ENCODE data around the gene LGALS3BP. TPM values are rescaled to one million over a fixed set of nuclear protein-coding genes. Genes with fewer than 3 reads are reported as not detected.

The LGALS3BP gene
- total and polyA plus RNA-seq, 2 of the 4 experiments (the other 2 are of a cell fraction) = 33.7 to 273 TPM

GRCh38 chr17:79008666-79009387 is 29.1 kb upstream of the LGALS3BP start:
- Histone ChIP-seq H2BK5ac (ENCODE audit: low read depth, low read length, poor library complexity, severe bottlenecking) (peak overlapping the region; percentile 67), H3K4me3 (ENCODE audit: insufficient read depth, low read depth, low read length) (peak overlapping the region; percentile 84), H2BK15ac (ENCODE audit: low read depth, low read length) (no peak overlapping the region), H3K56ac (ENCODE audit: extremely low read depth, insufficient read depth, low read length) (peak overlapping the region; percentile 74), H3K18ac (ENCODE audit: low read depth, low read length) (peak overlapping the region; percentile 20; the same call in 1 of the 2 replicates), H4K5ac (ENCODE audit: low read depth, low read length) (peak overlapping the region; percentile 16), H3K27ac (ENCODE audit: insufficient read depth, low read length) (peak overlapping the region; percentile 89), H3K4me2 (ENCODE audit: low read depth, low read length) (peak overlapping the region; percentile 87), H2AK5ac (ENCODE audit: low read depth, low read length) (peak overlapping the region; percentile 95), H2BK20ac (ENCODE audit: low read depth, low read length) (no peak overlapping the region), H4K91ac (ENCODE audit: insufficient read depth, low read depth, low read length) (peak overlapping the region; percentile 85; the same call in 1 of the 2 replicates), H4K20me1 (ENCODE audit: insufficient read depth, low read length) (peaks cover 39% of the 10 kb centered on the region), H3K27me3 (ENCODE audit: control insufficient read depth, insufficient read depth, low read length) (no peaks in the 10 kb centered on the region), H4K8ac (ENCODE audit: low read depth in 2 of 2, low read length in 2 of 2) (peak overlapping the region; percentile 77 to 92), H3K14ac (replicated peaks; ENCODE audit: low read depth, low read length) (peak overlapping the region; percentile 94), H3K23ac (ENCODE audit: low read depth, low read length) (peak overlapping the region; percentile 82), H3K36me3 (ENCODE audit: control insufficient read depth, insufficient read depth, low read length) (peaks cover 10% of the 10 kb centered on the region), H3K9me1 (ENCODE audit: insufficient read depth, low read length) (peaks cover 21% of the 10 kb centered on the region), H3K4me1 (ENCODE audit: control insufficient read depth, insufficient read depth, low read length) (peaks cover 16% of the 10 kb centered on the region), H2AK9ac (replicated peaks; ENCODE audit: low read depth, low read length, poor library complexity) (peak overlapping the region; percentile 99), H3K9me3 (ENCODE audit: control insufficient read depth, insufficient read depth, low read length) (no peaks in the 10 kb centered on the region), H2AFZ (replicated peaks; ENCODE audit: low read length, poor library complexity) (peak overlapping the region; percentile 96), H3K79me1 (ENCODE audit: low read depth in 1 of 2, low read length in 2 of 2) (peaks cover 15 to 51% of the 10 kb centered on the region in 2 experiments; a peak in 3 of 4 replicates), H3K9ac (ENCODE audit: low read depth, low read length) (peak overlapping the region; percentile 93), H2BK120ac (ENCODE audit: low read depth, low read length) (0 out of 2 replicates have a peak overlapping the region, but pooled peaks have one; percentile 37), H3K4ac (ENCODE audit: low read depth, low read length) (peak overlapping the region; percentile 96)
- ChIA-PET POLR2A (ENCODE audit: unreplicated experiment) (interaction anchor here (0.6 kb wide), 2 partner anchors 21 to 829 kb away, joined by 3 to 9 read pairs; no protein-coding TSS in a partner anchor), CTCF (interaction anchor here (0.6 to 0.9 kb wide), 4 partner anchors 27 to 1706 kb away, joined by 3 to 6 read pairs (median 5); no protein-coding TSS in a partner anchor)
- BruUV-seq (replicated peaks) = no TSS peak
- intact Hi-C loops (cut with micrococcal nuclease) = no loop called here
- DNase-seq (no peak), ATAC-seq (ENCODE audit: low read depth) (peak; percentile 1; the same call in 1 of the 2 replicates)
- dilution Hi-C loops (cut with HindIII; ENCODE audit: low sequenced_read_pairs, unreplicated experiment) = no loop called here
- in situ Hi-C loops (cut with MboI; ENCODE audit: low sequenced_read_pairs) = no loop called here
- whole genome bisulfite sequencing, 2 experiments (ENCODE audit: extremely low coverage in 2 of 2, insufficient read length in 1 of 2) = 67% methylated on average over 3 of the region's 7 CpGs; no CpG with 5 or more reads in 1 of the 2 experiments
- TF ChIP-seq FOS (IDR thresholded peaks at IDR 0.05; ENCODE audit: low read depth, low read length) = no peak
- TF ChIP-seq CHD1 (IDR thresholded peaks at IDR 0.05; ENCODE audit: low read depth, low read length) = no peak
- TF ChIP-seq CTCF (conservative IDR thresholded peaks at IDR 0.05; ENCODE audit: low read depth, low read length) = no peak
- TF ChIP-seq NFE2L2 (IDR thresholded peaks at IDR 0.05; ENCODE audit: low read depth, low read length) = no peak
- no peak for TF ChIP-seq POLR2A (IDR thresholded peaks at IDR 0.05; ENCODE audit: low read depth, low read length)
- no peak for TF ChIP-seq BHLHE40 (IDR thresholded peaks at IDR 0.05; ENCODE audit: low read depth, low read length)
- TF ChIP-seq, protein P1, sequence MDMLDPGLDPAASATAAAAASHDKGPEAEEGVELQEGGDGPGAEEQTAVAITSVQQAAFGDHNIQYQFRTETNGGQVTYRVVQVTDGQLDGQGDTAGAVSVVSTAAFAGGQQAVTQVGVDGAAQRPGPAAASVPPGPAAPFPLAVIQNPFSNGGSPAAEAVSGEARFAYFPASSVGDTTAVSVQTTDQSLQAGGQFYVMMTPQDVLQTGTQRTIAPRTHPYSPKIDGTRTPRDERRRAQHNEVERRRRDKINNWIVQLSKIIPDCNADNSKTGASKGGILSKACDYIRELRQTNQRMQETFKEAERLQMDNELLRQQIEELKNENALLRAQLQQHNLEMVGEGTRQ (IDR thresholded peaks at IDR 0.05; ENCODE audit: low read depth, low read length) = no peak
- no peak for TF ChIP-seq MAZ (IDR thresholded peaks at IDR 0.05; ENCODE audit: borderline replicate concordance, low read depth, low read length)
- no peak for TF ChIP-seq ELK1 (IDR thresholded peaks at IDR 0.05; ENCODE audit: borderline replicate concordance, low read depth, low read length)
- TF ChIP-seq SMC3 (IDR thresholded peaks at IDR 0.05; ENCODE audit: low read depth, low read length) = no peak
- no peak for TF ChIP-seq MAFK (IDR thresholded peaks at IDR 0.05; ENCODE audit: low read depth, low read length)
- no peak for TF ChIP-seq RCOR1 (IDR thresholded peaks at IDR 0.05; ENCODE audit: insufficient replicate concordance, low read length)
- TF ChIP-seq CEBPB (IDR thresholded peaks at IDR 0.05; ENCODE audit: low read depth, low read length) = no peak
- TF ChIP-seq RAD21 (IDR thresholded peaks at IDR 0.05; ENCODE audit: low read length) = no peak
